Hepatocyte (in vitro differentiated cells): Measurements from ENCODE around the gene GRID2.

ENCODE experiments used
- EZH2phosphoT487 ChIP-seq: fragments of 200-600 bp; sonication (generic); IDR thresholded peaks from one replicate; pipeline ENCODE4 v1.6.1; 2018; ENCODE audit warnings: antibody characterized with exemption, mild to moderate bottlenecking, low read depth, moderate library complexity; ENCODE audit not compliant: unreplicated experiment, severe bottlenecking
- TF ChIP-seq, protein P1 (sequence below): fragments of 200-600 bp; sonication (generic); IDR thresholded peaks from 2 replicates; pipeline ENCODE4 v1.5.1; 2016; ENCODE audit warnings: antibody characterized with exemption, mild to moderate bottlenecking; ENCODE audit not compliant: poor library complexity

DNA sequence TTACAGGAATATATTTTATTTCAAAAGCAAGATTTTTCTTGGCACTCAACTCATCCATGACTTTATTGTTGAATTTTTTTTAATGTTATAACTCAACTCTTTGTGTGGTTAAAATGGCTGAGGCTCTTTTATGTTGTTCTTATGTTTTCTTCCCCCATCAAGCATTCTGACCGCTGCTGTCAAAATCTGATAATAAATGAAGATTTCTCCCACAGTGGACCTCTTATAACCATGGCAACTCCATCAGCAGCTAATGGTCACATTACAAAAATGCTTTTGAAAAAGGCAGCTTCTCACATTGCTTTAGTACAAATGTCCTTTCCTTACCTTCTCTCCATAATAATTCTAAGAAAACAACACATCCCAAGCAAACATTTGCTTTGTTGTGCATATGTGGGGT lies 1428.7 kb downstream of the GRID2 start:
- TF ChIP-seq, protein P1, sequence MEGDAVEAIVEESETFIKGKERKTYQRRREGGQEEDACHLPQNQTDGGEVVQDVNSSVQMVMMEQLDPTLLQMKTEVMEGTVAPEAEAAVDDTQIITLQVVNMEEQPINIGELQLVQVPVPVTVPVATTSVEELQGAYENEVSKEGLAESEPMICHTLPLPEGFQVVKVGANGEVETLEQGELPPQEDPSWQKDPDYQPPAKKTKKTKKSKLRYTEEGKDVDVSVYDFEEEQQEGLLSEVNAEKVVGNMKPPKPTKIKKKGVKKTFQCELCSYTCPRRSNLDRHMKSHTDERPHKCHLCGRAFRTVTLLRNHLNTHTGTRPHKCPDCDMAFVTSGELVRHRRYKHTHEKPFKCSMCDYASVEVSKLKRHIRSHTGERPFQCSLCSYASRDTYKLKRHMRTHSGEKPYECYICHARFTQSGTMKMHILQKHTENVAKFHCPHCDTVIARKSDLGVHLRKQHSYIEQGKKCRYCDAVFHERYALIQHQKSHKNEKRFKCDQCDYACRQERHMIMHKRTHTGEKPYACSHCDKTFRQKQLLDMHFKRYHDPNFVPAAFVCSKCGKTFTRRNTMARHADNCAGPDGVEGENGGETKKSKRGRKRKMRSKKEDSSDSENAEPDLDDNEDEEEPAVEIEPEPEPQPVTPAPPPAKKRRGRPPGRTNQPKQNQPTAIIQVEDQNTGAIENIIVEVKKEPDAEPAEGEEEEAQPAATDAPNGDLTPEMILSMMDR, result no peak
- no peak for TF ChIP-seq EZH2phosphoT487
